ENCODE measurements around the gene COL6A3. TPM values are rescaled to one million over a fixed set of nuclear protein-coding genes. Genes with fewer than 3 reads are reported as not detected.
A peak's percentile ranks its signal among the peaks of the same experiment; 100 is the strongest.

COL6A3 gene
- total and polyA plus RNA-seq, 7 donors, result 15.5 to 75.2 (median 59.1) TPM

DNA sequence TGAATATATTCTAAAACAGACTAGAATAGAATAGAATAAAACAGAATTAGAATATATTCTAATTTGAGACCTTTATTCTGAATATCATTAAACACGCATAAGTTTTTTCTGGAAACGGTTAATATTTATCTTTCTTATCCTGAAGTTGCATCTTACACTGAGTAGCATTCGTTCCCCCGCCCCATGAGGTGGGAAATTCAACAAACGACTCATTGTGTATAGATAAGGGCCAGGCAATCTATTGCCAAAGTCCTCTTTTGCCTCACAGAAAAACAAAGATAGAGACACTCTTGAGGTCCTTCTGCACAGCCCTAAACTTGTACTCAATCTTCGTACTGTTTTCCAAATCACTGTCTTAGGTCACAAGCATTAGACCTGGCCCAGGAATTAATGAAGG, 98.1 kb downstream of the COL6A3 start:
- Histone ChIP-seq H3K4me3 (no peak overlapping the region), H3K27ac (peak overlapping the region; percentile 82), H3K27me3 (ENCODE audit: insufficient read depth in 3 of 3, low read length in 2 of 3) (no peaks in the 10 kb centered on the region), H3K36me3 (ENCODE audit: insufficient read depth in 1 of 2, low read depth in 1 of 2) (no peaks in the 10 kb centered on the region), H3K4me1 (peaks cover 35% of the 10 kb centered on the region), H3K9me3 (no peaks in the 10 kb centered on the region)
- TF ChIP-seq, protein P1, sequence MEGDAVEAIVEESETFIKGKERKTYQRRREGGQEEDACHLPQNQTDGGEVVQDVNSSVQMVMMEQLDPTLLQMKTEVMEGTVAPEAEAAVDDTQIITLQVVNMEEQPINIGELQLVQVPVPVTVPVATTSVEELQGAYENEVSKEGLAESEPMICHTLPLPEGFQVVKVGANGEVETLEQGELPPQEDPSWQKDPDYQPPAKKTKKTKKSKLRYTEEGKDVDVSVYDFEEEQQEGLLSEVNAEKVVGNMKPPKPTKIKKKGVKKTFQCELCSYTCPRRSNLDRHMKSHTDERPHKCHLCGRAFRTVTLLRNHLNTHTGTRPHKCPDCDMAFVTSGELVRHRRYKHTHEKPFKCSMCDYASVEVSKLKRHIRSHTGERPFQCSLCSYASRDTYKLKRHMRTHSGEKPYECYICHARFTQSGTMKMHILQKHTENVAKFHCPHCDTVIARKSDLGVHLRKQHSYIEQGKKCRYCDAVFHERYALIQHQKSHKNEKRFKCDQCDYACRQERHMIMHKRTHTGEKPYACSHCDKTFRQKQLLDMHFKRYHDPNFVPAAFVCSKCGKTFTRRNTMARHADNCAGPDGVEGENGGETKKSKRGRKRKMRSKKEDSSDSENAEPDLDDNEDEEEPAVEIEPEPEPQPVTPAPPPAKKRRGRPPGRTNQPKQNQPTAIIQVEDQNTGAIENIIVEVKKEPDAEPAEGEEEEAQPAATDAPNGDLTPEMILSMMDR (IDR thresholded peaks at IDR 0.05), result no peak
- no peak for DNase-seq
- ATAC-seq, result no peak
- 48 to 66% (median 63%) methylated on average over 6 of the region's 6 CpGs for WGBS, 3 donors
- intact Hi-C loops (cut with DNase I), result loop anchor here (5.0 to 10.0 kb wide), 2 partner anchors 86 to 89 kb away; no protein-coding TSS in a partner anchor

DNA sequence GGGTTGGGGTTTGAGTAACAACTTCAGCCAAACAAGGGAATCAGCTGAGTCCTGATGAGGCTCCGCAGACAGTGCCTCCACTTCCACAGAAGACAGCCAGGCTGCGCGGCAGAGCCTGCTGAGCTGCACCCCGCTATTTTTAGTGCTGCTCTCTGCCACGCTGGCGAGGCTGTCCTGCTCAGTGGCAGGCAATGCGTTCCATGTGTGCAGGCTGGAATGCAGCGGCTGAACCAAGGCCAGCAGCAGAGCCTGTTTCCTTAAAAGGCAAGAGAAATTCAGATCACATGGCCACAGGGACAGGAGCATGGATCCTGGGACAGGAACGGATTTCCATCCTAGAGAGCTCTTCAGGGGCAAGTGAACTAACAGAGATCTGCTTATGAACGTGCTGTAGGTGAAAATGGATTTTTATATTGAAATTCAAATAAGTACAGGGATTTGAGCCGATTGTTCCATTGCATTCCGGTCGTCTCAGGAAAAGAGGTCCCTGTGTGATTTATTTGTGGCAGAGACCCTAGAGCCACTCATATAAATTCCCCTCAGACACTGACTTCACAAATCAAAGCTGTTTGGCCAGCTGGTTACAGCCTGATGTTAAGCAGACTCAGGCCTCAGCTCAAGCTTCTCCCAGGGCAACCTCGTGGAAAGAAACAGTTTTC, 98.7 kb downstream of the COL6A3 start:
- intact Hi-C loops (cut with DNase I), result loop anchor here (5.0 to 10.0 kb wide), 2 partner anchors 87 to 90 kb away; no protein-coding TSS in a partner anchor
- TF ChIP-seq, protein P1 (IDR thresholded peaks at IDR 0.05), result peak; percentile 58

DNA sequence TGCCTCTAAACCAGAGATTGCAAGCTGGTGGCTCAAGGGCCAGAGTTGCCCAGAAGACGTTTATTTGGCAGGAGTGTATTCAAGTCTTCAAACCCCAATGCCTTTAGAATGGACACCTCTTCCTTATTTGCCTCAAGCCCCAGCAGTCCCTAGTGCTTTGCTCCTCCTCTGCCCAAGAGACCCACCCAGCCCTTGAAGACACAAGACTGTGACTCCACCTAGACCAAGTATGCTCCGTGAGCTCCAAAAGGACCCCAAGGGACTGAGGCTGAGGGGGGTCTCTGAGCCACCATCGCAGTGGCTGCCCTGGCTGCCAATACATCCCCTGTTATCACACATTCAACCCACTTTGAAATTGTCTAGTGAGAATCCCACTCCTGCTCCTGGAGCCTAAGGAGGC, 99.3 kb downstream of the COL6A3 start:
- no peak for DNase-seq
- TF ChIP-seq, protein P1 (IDR thresholded peaks at IDR 0.05), result no peak
- WGBS, 3 donors, result 61 to 81% (median 69%) methylated on average over 3 of the region's 3 CpGs
- intact Hi-C loops (cut with DNase I), result loop anchor here (5.0 to 10.0 kb wide), 2 partner anchors 88 to 90 kb away; no protein-coding TSS in a partner anchor
- Histone ChIP-seq H3K27me3 (ENCODE audit: insufficient read depth in 3 of 3, low read length in 2 of 3) (no peaks in the 10 kb centered on the region), H3K9me3 (no peaks in the 10 kb centered on the region), H3K27ac (peak overlapping the region; percentile 82), H3K4me3 (no peak overlapping the region), H3K4me1 (peaks cover 35% of the 10 kb centered on the region), H3K36me3 (ENCODE audit: insufficient read depth in 1 of 2, low read depth in 1 of 2) (no peaks in the 10 kb centered on the region)
- no peak for ATAC-seq

More for the DNA sequence above, 98.7 kb downstream of the COL6A3 start:
- Histone ChIP-seq H3K4me1 (peaks cover 35% of the 10 kb centered on the region), H3K9me3 (no peaks in the 10 kb centered on the region), H3K27me3 (ENCODE audit: insufficient read depth in 3 of 3, low read length in 2 of 3) (no peaks in the 10 kb centered on the region), H3K4me3 (no peak overlapping the region), H3K27ac (peak overlapping the region; percentile 82), H3K36me3 (ENCODE audit: insufficient read depth in 1 of 2, low read depth in 1 of 2) (no peaks in the 10 kb centered on the region)
- peak; percentile 83 to 95 for DNase-seq
- peak; percentile 85 to 97 (median 95) for ATAC-seq
- 7 to 9% (median 7%) methylated on average over 14 of the region's 14 CpGs for WGBS, 3 donors

DNA sequence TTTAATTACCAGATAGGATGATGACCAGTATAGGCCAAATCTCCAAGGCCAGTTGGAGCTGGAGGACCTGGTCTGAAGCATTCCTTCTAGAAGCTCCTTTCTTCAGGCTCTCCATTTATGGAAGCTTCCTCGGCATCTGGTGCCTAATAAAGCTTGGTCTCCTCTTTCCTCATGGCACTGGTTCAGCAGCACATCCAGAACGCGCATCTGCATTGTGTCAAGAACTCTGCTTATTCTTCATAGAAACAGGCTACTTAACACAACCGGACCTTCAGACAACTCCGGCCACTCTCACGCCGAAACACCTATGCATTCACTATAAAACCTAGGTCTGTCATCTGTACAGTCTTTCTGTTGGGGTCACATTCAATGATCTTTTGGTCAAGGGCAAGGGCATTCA, 99.8 kb downstream of the COL6A3 start:
- DNase-seq (no peak), ATAC-seq (no peak)
- Histone ChIP-seq H3K36me3 (ENCODE audit: insufficient read depth in 1 of 2, low read depth in 1 of 2) (no peaks in the 10 kb centered on the region), H3K4me3 (no peak overlapping the region), H3K27me3 (ENCODE audit: insufficient read depth in 3 of 3, low read length in 2 of 3) (no peaks in the 10 kb centered on the region), H3K27ac (peak overlapping the region; percentile 82), H3K9me3 (no peaks in the 10 kb centered on the region), H3K4me1 (peaks cover 35% of the 10 kb centered on the region)
- intact Hi-C loops (cut with DNase I), result loop anchor here in 1 of 2 donors (10.0 kb wide), 1 partner anchor 91 kb away; no protein-coding TSS in a partner anchor
- TF ChIP-seq, protein P1 (IDR thresholded peaks at IDR 0.05), result no peak
- 81 to 93% (median 82%) methylated on average over 7 of the region's 7 CpGs for WGBS, 3 donors
